Transverse colon (tissue), 4 donors: ENCODE data around the gene CADM3. TPM values are rescaled to one million over a fixed set of nuclear protein-coding genes. Genes with fewer than 3 reads are reported as not detected.

Experiments
- DNase-seq: peaks from one replicate; pipeline ENCODE4 v3.0.0-alpha.2; 2019
- H3K27ac ChIP-seq, 4 donors: fragments of 200-600 bp; sonication (generic); 2 replicates each; pipeline ENCODE4 v1.5.1; 2016 to 2018; ENCODE audit warnings: inconsistent platforms in 4 of 4
- H3K27me3 ChIP-seq: fragments of 200-600 bp; sonication (generic); 2 replicates; pipeline ENCODE4 v1.5.1; 2017; ENCODE audit warnings: inconsistent platforms
- H3K36me3 ChIP-seq, 4 donors: fragments of 200-600 bp; sonication (generic); 2 replicates each; pipeline ENCODE4 v1.5.1; 2017 to 2019; ENCODE audit warnings: inconsistent platforms in 4 of 4
- H3K4me1 ChIP-seq, 4 donors: fragments of 200-600 bp; sonication (generic); 2 replicates each; pipeline ENCODE4 v1.5.1; 2017 to 2020; ENCODE audit warnings: inconsistent platforms in 4 of 4
- H3K4me3 ChIP-seq, 4 donors: fragments of 200-600 bp; sonication (generic); 1 replicate in 1 of 4; 2 replicates in 3 of 4; pipeline versions ENCODE4 v1.5.1 to v1.6.1; 2017 to 2019; ENCODE audit warnings: inconsistent platforms in 4 of 4
- H3K9me3 ChIP-seq, 2 donors: fragments of 200-600 bp; sonication (generic); 2 replicates each; pipeline ENCODE4 v1.5.1; 2017 to 2019; ENCODE audit warnings: inconsistent platforms in 2 of 2
- EP300 ChIP-seq: sonication (generic); formaldehyde crosslinking; IDR thresholded peaks from one replicate; pipeline ENCODE4 v1.6.1; 2017; ENCODE audit warnings: antibody characterized with exemption, low read depth
- POLR2A ChIP-seq: fragments of 450-650 bp; IDR thresholded peaks from one replicate; pipeline ENCODE4 v1.6.1; 2016; ENCODE audit warnings: antibody characterized with exemption, mild to moderate bottlenecking, moderate library complexity
- POLR2AphosphoS5 ChIP-seq, 3 donors: sonication (generic); formaldehyde crosslinking; IDR thresholded peaks; one replicate each; pipeline ENCODE4 v1.6.1; 2016; ENCODE audit warnings: antibody characterized with exemption in 3 of 3
- WGBS, 2 donors: methylation state at CpG; one replicate each; pipeline ENCODE4 v1.1.5; 2018; ENCODE audit warnings: low coverage in 1 of 2; 5-methylcytosine and 5-hydroxymethylcytosine counted together
- in situ Hi-C, 4 donors: fragments of 200-750 bp; cut with MboI; loops; one replicate each; pipeline versions ENCODE4 v1.15.0 to v1.15.1; 2017; ENCODE audit warnings: low sequenced_read_pairs in 3 of 4, low pct_ligation_motif_present in 1 of 4, low pct_unique_long_range_greater_than_20kb in 1 of 4
- intact Hi-C: fragments of 100-400 bp; cut with DNase I; formaldehyde crosslinking; loops from one replicate; pipeline ENCODE4 v1.15.1; 2023; ENCODE audit warnings: low total_unique reads
- small RNA-seq, 4 donors: library from RNA; depleted of rRNA; stranded (forward); fragments of <200 nt; gene quantifications; one replicate each; pipeline ENCODE3, GENCODE V24; 2016
- total RNA-seq, 4 donors: library from RNA; depleted of rRNA; stranded (reverse); fragments of >200 nt; gene quantifications; one replicate each; pipeline ENCODE4 v1.1.0, GENCODE V29; 2016
- TF ChIP-seq, protein P1 (sequence below), 5 experiments: fragments of 200-600 bp in 3 of 5; fragments of 450-650 bp in 2 of 5; sonication (generic) in 3 of 5; IDR thresholded peaks; 1 replicate in 2 of 5; 2 replicates in 3 of 5; pipeline ENCODE4 v1.5.1; 2016 to 2017; ENCODE audit warnings: antibody characterized with exemption in 5 of 5, inconsistent platforms in 3 of 5, mild to moderate bottlenecking in 2 of 5, moderate library complexity in 1 of 5

CADM3 gene
- total RNA-seq, 4 donors from 2014 or later, result 3.4 to 6.5 (median 5.1) TPM

DNA sequence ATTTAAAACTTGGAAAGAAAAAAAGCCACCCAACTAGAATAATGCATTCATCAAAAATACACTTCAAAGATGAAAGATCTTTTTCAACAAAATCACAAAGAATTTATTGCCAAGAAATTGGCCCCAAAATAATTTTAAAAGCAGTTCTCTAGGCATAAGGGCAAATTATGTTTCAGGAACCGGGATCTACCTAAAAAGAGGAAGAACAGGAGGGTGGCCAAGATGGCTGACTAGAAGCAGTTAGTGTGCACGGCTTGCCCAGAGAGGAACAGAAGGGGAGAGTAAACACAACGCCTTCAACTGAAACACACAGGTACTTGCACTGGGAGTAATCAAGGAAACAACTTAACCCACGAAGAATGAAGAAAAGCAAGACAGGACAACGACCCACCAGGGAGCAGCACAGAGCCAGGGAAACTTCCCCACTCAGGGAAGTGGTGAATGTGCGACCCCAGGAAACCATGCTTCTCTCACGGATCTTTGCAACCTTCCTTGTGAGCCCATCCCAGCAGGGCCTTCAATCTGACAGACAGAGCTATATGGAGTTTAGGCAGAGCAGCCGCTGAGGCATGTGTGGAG, 79.3 kb downstream of the CADM3 start:
- intact Hi-C loops (no loop called here), in situ Hi-C loops (no loop called here)
- no peak overlapping the region for H3K4me3 ChIP-seq
- TF ChIP-seq, protein P1, sequence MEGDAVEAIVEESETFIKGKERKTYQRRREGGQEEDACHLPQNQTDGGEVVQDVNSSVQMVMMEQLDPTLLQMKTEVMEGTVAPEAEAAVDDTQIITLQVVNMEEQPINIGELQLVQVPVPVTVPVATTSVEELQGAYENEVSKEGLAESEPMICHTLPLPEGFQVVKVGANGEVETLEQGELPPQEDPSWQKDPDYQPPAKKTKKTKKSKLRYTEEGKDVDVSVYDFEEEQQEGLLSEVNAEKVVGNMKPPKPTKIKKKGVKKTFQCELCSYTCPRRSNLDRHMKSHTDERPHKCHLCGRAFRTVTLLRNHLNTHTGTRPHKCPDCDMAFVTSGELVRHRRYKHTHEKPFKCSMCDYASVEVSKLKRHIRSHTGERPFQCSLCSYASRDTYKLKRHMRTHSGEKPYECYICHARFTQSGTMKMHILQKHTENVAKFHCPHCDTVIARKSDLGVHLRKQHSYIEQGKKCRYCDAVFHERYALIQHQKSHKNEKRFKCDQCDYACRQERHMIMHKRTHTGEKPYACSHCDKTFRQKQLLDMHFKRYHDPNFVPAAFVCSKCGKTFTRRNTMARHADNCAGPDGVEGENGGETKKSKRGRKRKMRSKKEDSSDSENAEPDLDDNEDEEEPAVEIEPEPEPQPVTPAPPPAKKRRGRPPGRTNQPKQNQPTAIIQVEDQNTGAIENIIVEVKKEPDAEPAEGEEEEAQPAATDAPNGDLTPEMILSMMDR (IDR thresholded peaks at IDR 0.05), result no peak
- TF ChIP-seq POLR2AphosphoS5 (IDR thresholded peaks at IDR 0.05) (no peak), POLR2A (no peak), EP300 (no peak)
- no peak overlapping the region for H3K27ac ChIP-seq
- H3K27me3 ChIP-seq, result no peaks in the 10 kb centered on the region
- no peaks in the 10 kb centered on the region for H3K36me3 ChIP-seq
- no peak for DNase-seq
- no peaks in the 10 kb centered on the region for H3K4me1 ChIP-seq
- 31 to 62% methylated on average over 3 to 8 of the region's 8 CpGs for WGBS, 2 donors
- no peaks in the 10 kb centered on the region for H3K9me3 ChIP-seq

Small RNAs within 50 kb of the gene (small RNA-seq; reads per million reads assigned to genes)
- 0 reads per million in 4 donors for gene RNA5SP60

Other genes with a start within 250 kb of the CADM3 start
- 1 to 10 TPM in 2 of 4 donors, under 1 TPM in 1, not detected in 1; 0.68 to 4.4 (median 1.5) TPM for gene PYHIN1, start 240.1 kb upstream of the CADM3 start, total RNA-seq
- 10 to 100 TPM; 11.1 to 36.5 (median 17.9) TPM for gene IFI16, start 161.7 kb upstream of the CADM3 start, total RNA-seq
- 10 to 100 TPM in 1 of 4 donors, 1 to 10 TPM in 1, not detected in 2; 6.0 to 10.3 TPM for gene AIM2, start 94.8 kb upstream of the CADM3 start, total RNA-seq
- 10 to 100 TPM in 2 of 4 donors, 1 to 10 TPM in 2; 4.1 to 16.7 (median 9.9) TPM for gene ACKR1, start 33.3 kb downstream of the CADM3 start, total RNA-seq
- gene FCER1A, start 130.7 kb downstream of the CADM3 start, total RNA-seq, result 1 to 10 TPM in 1 of 4 donors, under 1 TPM in 1, not detected in 2; 0.95 to 1.5 TPM